GM20431 (cell line): ENCODE results near the gene GCK.

Experiments
- in situ Hi-C: fragments of 300-500 bp; cut with MseI, MboI; formaldehyde crosslinking; loops from one replicate; pipeline ENCODE4 v1.15.0; 2020; ENCODE audit warnings: low sequenced_read_pairs; ENCODE audit not compliant: unreplicated experiment

Gene GCK

DNA sequence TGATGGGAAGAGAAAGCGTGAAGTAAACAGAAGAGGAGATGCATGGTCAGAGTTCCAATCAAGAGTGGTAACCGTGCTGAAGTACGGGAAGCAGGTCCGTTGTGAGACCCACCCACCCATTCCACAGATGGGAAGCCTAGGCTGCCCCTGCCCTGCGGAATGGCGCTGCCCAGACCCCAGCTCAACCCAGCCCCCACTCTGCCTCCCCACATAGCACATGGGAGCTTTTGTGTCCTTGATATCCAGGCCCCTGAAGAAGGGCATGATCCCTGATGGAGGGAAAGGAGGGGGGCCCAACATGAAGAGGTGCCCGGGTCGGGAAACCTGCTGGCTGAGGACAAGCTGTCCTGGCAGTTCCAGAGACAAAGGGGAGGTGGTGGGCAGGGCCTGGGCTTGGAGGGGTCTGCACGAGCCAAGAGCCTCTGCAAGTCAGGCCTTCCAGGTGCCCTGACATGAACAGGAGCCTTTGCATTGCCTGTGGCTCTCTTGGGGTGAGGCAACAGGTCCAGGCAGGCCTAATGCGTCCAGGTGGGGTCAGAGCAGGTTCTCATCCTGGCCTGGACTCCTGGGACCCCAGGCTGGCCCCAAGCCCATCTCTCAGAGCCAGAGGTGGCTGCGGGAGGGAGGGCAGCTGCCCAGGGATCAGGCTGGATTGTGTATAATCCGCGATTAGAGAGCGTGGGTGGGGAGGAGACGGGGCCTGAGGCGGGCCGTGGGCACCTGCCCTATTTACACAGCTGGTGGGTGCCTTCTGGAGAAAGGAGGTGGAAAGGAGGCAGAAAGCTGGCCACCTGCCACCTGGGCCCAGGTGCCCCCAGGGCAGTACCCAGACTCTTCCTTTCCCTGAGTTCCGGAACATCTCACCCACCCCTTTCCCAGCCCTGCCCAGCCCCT lies 35.1 kb upstream of the GCK start:
- in situ Hi-C loops: no loop called here

DNA sequence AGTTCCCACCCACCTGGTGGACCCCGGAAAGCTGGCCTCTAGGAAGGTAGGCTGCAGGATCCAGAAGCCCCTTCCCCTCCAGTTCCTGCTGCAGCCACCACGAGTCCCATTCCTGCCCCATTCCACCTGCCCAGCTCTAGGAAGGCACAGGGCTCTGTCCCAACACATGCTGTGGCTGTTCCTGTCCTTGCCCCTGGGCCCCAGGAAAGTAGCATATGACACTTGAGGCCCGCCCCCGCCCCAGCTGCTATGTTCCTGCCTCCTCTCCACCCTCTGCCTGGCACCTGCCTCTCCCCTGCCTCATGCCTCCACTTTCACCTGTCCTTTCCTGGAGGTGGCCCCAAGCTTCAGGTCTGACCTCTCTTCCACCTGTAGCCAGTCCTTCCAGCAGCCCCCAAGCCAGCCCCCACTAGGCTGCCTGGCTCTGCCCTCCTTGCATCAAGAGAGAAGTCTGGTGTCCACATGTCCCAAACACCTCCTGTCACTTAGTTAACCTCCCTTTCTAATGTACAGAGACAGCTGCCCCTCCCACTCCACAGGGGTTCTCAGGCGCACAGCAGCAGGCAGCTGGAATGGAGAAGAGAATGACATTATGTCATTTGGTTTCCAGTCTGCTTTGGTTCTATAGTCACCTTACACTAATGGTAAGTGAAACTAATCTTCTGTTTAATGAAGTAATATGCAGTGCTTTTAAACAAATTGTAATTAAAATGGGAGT lies 34.3 kb upstream of the GCK start:
- in situ Hi-C loops: no loop called here

DNA sequence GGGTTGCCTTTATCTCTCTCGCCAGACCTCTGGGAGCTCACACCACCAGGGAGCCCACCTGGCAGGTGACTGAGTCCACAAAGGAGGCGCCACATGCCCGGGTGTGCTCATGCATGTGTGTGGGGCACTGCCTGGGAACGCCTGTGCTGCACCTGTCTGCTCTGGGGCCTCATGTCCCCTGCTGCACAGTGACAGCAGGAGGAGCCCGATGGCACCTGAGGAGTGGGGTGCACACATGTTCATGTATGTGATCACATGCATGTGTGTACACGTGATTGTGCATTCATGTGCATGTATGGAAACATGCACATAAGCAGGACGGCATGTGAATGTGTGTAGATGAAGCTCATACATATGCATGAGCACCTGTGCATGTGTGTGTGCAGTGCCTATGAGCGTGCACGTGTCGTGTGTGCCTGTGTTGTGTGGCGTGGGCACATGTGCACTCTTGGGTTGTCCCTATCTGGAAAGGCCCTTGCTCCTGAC lies 33.6 kb upstream of the GCK start:
- in situ Hi-C loops: no loop called here

DNA sequence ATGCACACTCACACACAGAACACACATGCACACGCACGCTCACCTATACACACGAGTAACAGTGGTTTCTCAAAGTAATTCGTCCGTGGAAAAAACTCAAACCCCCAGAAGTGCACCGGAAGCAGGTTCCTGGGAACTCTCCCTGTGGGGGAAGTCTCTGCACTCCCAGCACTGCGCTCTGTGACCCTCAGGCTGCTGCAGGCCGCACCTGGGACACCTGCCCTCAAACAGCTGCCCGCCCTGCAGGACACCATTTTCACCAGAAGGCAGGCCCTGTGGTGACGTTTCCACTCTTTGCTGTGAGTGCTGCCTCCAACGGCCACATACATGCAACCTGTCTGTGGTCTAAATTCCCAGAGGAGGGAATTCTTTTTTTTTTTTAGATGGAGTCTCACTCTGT lies 32.8 kb upstream of the GCK start:
- in situ Hi-C loops: no loop called here

DNA sequence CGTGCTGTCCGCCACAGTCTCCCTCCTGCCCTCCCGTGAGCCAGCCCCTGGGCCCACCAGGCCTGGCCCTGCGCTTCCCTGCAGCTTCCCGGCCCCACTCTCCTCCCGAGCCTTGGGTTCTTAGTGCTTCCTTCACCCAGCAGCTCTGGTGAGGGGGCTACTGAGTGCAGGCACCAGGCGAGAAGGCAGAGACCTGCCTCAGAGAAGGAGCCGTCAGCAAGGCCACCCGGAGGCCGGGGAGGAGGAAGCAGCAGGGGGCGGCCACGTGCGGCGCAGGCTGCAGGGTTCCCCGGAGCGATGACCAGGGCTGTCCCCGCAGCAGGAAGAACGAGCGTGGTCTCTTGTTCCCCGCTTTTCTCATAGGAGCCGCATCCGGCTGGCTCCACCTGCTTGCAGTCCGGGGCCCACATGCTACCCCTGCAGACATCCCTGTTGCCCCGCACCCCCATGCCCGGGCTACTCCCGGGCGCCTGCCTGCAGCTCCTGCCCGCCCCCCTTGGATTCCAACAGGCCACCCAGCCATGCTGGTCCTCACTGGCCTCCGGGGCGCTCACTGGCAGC lies 32.1 kb upstream of the GCK start:
- in situ Hi-C loops: no loop called here

DNA sequence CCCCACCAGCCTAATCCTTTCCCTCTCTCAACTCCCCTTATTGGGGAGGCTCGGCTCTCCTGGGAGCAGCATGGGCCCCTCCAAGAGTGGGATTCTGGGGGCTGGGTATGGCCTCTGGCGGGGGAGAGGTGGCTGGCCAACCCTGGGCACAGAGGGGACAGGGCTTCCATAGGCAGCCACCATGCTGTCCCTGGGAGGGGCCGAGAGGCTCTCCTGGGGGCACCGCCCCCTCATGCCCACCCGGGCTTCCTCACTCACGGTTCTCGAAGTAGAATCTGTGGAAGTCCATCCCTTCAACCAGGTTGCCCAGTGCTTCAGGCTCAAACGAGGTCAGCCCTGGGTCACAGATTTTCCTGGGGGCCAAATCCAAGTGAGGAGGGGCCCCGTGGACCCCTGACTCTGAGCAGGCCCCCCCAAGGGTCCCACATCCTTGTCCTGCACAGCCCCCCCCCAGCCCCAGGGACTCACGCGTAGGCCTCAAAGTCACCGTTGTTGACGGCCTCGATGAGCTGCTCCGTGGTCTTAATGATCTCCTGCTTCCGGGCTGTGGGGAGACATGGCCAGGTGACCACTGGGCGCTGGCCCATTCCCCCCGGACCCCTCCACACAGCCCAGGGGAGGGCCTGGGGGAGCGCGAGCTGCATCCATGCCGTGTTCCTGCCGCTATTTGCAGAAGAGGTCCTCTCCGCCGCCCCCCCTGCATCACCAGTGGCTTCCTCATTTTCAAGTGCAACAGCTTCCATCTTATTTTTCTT lies 31.3 kb upstream of the GCK start:
- in situ Hi-C loops: no loop called here

DNA sequence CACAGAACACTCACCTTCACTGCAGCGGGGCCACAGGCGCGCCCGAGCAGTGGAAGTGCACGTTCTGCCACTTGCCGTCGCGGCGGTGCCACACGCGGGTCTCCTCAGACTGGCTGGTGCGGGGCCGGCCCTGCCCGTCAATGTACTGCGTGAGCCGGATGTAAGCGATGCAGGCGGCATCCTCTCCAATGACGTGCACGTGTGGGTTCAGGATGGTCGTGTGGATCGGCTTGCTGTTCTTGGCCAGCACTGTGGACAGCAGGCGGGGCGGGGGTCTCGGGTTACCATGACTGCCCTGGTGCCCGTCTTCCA lies 30.8 kb upstream of the GCK start:
- in situ Hi-C loops: no loop called here

DNA sequence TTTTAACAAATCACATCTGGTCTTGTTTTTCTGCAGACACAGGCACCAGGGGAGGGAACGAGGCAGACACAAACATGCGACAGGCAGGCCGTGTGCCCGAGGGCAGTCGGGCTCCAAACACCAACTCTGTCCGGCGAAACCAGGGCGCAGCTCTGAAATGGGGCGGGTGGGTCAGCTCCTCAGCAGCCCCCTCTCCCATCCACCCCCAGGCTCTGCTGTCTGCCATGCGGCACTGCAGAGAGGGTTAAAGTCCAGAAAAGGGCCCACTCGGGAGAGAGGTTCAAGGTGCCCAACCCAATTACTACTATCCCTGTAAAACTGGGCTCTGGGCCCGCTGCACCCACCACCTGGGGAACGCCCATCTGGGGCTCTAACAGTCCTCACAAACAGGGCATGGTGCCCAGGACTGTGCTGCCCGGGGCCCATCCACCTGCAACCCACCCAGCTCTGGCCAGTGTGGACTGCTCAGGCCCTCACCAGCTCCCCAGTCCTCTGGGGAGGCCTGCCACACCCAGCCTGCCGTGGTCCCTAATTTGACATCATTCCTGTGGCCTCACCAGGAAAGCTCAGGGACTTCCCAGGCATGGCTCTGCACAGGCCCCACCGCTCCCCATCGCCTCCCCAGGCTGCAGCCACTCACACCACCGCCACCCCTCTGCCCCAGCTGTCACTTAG lies 30.3 kb upstream of the GCK start:
- in situ Hi-C loops: no loop called here

DNA sequence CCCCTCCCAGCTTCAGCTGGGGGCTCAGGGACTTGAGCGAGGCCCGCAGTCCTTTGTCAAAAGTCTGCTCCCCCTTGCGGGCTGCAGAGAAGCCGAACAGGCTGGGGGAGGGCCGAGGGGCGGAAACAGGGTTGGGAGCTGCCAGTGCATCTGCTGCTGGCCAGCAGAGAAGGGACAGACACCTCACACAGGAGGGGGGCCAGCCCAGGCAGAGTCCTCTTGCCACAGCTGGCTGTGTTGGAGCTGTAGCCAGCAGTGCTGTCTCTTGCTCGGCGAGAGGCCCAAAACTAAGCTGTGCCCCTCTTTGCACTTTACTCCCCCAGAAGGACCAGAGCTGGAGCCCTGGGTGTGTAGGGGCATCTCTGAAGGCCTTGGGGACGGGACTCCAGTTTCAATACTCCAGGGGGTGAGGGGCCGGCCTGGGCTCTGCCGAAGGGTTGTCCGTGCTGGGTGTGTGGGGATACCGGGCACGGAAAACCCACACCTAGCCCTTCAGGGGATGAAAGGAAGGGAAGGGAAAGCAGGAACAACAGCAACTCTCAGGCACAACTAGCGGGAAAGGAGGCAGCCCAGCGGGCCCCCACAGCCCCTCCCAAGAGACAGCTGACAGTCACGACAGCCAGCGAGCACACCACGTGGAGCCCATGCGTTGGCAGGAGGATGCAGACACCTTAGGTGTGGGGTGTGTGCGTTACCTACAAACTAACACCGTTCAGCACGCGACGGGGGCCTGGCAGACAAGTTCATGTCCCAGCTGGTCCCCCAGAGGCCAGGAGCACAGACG lies 29.4 kb upstream of the GCK start:
- in situ Hi-C loops: no loop called here

DNA sequence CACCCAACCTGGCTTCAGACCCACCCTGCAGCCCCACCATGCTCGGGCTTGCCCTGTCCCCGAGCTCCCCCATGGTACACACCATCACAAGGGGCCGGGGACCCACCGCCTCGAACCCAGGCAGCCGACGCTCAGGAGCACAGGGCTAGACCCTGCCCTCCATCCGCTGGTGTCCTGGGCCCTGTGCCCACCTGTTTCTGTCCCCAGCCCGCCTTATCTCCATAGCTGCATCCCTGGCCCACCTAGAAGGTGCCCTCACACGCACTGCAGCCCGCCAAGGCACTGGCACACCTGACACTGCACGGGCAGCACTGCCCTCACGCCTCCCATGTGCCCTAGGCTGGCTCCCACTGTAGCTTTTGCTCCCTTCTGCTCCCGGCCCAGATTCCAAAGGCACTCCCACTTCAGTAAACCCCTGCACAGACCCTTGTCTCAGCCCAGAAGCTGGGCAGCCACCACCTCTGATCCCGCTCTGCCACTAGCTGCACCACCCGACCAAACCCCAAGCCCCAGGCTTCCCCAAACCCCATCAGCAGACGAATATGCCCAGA lies 28.7 kb upstream of the GCK start:
- in situ Hi-C loops: no loop called here

DNA sequence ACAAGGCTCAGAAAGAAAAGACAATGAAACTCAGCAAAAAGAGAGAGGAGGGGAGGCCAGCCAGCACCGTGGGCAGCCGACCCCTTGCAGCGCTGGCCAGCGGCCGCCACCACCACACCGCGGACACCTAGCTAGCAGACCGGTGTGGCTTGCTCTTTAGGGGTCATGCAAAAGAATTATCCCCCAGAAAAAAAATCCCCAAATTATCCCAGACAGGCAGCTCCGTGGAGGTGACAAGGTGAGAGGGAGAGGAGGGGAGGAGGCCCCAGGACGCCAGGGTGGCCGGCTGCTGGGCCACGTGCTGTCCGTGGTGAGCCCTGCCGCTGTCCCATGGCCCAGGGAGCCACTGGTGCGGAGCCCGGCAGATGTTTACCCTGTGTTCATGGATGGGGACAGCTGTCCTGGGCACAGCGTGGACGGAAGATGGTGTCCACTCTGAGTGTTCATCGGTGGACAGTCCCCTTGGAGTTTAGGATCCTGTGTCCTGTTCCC lies 28.0 kb upstream of the GCK start:
- in situ Hi-C loops: no loop called here

DNA sequence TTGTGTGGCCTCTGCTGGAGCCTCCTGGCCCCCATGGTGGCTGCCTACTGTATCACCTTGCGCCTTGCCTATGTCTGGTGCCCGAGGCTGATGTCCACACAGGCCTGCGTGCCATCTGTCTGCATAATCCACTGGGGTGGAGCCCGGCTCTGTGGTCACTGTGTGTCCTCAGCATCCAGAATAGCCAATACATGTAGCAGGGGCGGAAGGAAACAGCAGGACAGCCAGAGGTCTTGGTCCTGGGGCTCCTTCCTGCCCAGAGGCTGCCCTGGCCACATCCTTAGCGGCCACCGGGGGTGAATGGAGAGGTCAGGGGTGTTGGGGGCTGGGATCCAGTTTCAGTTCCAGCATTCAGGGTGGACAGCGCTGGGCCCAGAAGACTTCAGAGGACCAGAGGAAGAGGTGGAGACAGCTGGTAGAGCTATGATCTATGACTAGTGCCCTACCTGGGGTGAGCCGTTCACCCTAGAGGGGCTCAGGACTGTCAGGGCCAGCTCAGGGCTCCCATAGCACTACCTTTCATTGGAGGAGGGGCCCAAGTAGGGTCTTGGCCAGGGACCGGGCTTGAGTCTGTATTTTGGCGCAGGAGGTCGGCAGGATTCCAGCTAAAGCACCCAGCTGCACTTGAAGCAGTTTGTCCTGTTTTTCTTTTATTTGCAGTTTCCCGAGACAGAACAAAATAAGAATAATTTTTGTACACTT lies 27.4 kb upstream of the GCK start:
- in situ Hi-C loops: no loop called here

DNA sequence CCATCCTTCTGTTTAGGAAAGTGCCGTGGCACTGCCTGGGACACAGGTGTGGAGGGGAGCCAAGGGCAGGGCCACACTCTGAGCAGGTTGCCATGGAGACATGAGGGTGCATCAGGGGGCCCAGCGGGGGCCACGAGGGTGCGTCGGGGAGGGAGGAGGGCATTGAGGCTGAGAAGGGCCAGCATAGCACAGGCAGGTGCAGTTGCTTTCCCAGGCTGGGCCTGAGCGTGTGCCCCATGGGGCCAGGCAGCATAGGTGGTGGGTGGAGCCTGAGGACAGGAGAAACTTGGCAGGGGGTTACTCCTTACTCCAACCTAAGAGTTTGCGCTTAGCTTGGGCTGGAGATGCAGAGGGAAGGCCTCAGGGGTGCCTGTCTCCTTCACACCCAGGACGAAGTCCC lies 26.8 kb upstream of the GCK start:
- in situ Hi-C loops: no loop called here

DNA sequence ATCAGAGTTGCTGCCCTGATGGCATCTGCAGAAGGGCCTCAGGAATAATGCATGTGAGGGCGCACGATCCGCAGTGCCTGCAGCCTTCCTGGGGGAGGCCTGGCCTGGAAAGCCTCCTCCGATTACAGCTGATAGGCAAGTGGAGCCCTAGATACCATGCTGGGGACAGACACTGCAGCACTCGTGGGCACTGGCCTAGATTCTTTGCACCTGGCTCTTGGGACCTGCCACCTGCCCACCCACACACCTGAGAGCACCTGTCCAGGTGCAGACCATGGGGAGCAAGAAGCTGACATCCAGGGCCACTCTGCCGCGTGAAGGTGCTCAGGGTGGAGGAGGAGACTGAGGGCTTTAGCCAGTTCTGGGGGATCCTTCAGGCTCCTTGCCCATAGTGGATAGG lies 26.3 kb upstream of the GCK start:
- in situ Hi-C loops: no loop called here

DNA sequence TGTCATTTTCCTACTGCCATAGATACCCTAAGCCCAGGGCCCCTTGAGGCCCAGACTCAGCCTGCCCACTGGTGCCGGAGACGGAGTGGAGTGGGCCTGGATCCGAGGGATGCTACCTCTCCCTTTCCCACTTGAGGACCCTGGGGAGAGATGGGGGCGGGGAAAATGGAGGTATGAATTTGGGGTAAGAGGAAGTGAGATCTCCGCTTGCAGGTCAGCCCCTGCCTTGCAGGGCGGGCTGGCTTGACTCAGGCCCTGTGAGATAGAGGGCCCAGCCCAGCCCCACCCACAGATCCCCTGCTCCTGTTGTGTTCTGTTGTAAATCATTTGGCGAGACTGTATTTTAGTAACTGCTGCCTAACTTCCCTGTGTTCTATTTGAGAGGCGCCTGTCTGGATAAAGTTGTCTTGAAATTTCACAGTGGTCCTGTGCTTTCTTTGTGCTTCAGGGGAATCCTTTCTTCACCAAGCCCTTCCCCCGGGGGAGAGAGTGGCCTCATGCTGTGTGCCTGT lies 24.7 kb upstream of the GCK start:
- in situ Hi-C loops: no loop called here

DNA sequence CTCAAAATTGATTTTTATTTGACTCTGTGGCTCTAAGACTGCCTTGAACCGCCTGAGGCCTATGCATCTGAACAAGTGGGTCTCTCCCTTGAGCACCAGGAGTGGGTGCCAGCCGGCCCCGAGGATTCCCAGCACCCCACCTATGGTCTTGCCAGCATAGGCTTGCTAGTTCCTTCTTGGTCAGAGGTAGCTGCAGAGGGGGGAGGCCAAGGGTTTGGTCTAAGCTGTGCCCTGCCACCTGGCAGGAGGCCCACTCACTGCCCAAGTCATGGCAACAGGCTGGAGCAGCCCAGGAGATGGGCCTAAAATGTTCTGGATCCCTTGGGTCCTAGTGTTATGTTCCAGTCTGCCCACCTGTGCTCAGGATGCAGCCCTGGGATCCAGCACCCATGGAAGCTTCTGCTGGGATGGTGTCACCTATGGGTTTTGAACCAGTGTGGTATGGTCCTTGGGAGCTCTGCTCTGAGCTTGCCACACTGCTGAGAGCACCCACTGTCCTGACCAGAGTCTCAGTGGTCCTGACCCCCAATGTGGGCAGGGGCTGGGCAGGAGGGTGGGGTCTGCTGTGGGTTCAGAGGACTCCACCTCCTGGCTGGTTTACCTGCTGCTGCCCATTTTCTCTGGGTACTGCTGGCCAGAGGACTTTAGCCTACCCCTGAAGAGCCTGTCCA lies 24.1 kb upstream of the GCK start:
- in situ Hi-C loops: no loop called here

DNA sequence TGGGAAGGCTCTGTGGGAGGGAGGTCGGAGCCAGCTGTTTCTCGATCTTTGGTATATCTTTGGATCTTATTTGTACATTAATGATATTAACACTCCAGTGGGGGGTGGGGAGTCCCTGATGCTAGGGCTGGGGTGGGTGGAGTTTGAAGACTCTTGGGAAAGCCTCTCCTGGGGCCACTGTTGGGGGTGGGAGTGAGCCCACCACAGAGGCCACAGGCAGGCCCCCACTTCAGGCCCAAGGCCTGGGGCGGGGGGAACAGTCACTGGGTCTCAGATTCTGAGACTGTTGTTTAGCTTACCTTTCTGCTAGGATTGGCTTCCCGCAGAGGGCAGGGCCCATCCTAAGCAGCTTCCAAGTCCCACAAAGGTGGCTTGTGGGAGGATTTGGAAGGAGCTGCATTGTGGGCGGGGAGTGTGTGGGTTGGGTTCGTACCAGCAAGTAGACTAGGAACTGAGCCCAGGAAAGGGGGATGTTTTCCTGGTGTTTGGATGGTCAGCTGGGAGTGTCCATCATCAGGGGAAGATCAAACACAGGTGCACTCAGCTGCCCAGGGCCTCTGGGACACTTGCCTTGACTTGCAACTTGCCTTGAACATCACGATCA lies 23.4 kb upstream of the GCK start:
- in situ Hi-C loops: no loop called here
